NAMALWA (cell line): Measurements from ENCODE around the gene FAM234A.
"Not testable (repeated sequence)": the region's sequence is repeated elsewhere in the genome, so short reads cannot be mapped to it uniquely, and the experiment has no call there.

Experiments used
- DNase-seq: peaks from one replicate; pipeline ENCODE4 v3.0.0-alpha.2; 2015; ENCODE audit warnings: low spot score

Gene FAM234A, protein sequence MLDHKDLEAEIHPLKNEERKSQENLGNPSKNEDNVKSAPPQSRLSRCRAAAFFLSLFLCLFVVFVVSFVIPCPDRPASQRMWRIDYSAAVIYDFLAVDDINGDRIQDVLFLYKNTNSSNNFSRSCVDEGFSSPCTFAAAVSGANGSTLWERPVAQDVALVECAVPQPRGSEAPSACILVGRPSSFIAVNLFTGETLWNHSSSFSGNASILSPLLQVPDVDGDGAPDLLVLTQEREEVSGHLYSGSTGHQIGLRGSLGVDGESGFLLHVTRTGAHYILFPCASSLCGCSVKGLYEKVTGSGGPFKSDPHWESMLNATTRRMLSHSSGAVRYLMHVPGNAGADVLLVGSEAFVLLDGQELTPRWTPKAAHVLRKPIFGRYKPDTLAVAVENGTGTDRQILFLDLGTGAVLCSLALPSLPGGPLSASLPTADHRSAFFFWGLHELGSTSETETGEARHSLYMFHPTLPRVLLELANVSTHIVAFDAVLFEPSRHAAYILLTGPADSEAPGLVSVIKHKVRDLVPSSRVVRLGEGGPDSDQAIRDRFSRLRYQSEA

DNA sequence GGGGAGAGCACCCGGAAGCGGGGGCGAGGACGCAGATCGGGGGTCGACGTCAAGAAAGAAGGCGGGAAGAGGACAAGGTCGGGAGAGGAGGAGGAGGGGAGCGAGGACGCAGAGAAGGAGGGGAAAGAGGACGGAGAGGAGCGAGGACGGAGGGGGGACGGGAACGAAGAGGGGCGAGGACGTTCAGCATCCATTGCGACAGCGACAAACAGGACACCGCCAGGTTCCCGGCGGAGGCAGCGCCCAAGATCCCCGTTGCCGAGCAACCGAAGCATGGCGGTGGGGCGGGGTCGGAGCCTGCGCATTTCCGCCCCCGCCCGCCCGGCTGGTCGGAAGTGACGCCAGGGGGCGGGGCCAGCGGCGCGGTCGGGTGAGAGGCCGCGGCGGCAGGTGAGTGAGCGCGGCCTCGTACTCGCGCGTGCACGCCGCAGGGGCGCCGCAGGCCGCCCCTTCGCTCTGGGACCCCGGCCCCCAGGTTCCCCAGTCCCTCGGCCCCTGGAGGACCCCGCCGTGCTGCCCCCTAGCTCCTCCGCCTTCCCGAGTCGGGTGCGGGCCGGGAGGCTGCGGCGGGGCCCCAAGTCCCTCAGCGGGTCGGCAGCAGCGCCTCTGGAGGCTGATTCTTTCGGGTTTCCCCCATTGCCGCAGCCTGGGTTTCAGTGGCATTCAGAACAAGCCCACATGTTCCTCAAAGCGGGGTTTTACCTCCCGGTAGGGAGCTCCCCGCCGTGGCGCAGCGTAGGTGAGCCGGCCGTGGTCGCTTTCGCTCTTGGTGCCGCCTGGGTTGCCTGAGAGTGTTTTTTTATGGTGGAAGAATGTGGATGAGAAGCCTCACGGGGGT, at the start of gene FAM234A:
FAM234A (plus strand) TSS at position 354 of the 838 bp plus-strand sequence. CDS start 19,593 bp downstream, outside the sequence.
- peak; percentile 96 for DNase-seq

DNA sequence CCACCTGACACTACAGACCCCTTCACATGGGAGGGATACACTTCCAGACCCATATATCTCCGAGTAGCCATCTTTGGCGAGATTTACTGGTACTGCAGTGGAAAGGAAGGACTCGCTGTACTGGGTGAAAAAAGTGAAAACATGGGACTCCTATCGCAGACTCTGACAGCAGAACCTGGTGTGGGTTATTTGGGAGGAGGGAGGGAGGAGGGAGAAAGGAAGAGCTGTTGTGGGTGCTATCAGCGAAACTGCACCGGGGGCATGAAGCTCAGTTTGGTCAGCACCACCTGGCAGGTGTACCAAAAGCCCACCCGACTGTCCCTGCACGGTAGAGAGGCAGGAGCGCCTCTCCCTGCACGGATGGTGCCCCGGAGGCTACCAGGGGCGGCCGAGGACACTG, 49.4 kb upstream of the FAM234A start:
- no peak for DNase-seq

DNA sequence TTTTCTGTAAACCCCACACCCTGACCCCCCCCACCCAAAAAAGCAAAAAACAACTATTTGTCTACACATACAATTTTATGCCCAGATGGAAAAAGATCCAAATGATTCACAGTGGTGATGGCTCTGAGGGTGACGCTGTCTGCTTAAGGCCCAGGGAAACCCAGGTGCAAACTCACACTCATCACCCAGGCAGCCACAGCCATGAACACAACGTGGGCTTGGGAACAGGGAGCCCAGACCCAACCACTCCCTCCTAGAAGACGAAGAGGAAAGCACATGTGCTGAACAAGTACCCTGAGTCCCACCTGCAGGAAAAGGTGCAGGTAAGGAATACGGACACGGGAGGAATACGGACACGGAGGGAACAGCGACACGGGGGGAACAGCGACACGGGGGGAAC, 48.9 kb upstream of the FAM234A start:
- no peak for DNase-seq

DNA sequence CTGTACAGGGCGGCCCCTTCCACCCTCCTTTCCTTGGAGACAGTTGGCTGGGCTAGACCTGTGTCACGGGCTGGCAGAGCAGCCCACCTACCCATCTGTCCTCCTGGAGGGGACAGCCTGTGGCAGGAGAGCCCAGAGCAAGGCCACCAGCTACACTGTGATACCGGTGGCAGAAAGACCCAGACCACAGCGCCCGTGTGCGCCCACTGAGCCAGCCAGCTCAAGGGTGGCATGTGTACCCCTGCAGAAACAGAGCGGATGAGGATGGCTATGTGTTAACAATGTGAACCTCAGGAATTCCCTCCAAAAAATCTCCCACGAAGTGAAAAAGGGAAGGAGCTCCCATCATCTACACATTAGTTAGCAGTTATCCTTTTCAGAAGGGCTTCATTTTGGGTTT, 47.3 kb upstream of the FAM234A start:
- DNase-seq: no peak

DNA sequence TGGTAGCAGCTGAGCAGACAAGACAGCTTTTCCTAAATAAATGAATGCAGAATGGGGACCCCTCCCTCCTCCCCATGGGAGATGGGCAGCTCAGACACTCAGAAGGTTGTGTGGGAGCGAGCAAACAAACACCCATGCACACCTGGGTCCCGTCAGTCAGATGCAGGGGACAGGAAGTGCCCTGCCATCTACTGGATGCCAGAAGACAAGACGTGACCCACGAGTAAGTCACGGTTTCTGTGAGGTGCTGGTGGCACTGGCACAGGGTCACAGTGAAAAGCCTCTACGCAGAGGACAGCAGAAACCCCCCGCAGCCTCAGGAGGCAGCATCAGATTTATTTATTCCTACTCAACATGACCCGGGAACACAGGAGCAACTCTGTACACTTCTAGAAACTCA, 45.9 kb upstream of the FAM234A start:
- DNase-seq: peak; percentile 69

DNA sequence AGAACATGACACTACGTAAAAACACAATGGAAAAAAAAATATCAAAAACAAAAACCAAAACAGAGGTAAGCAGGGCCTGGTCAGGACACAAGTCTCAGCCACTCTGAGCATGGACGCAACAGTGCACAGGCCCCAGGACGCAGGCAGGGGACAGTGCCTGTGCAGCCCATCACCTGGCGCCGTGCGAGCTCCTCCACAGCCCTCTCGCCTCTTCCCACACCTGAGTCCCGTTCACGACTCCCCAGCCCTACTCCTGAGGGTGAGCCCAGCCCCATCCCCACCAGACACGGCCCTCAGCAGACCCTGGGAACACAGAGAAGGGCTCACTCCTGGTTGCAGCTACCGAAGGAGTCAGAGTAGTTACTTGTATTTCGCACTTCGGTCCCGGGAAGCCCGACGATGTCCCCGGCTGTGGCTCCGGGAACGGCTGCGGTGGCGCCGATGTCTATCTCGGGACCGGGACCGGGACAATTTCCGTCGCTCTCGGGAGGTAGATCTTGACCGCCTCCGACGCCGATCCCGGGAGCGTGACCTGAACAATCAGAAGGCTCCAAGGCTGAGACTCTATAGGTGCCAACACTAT, 44.9 kb upstream of the FAM234A start:
- DNase-seq: no peak

DNA sequence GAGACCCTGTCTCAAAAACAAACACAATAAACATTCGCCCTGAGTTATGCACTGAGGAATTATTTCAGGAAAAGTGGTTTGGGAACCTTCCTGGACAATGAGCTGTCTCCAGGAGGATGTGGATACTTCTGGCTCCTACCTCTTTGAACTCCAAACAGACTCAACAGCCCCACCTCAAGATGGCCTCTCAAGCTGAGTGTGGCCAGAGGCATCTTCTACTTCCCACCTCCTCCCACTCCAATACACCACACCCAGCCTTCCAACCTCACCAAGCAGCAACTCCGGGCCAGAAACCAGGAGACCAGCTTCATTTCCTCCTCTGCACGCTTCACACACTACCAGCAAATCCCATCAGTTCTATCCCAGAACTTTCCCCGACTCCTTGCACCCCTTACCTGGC, 42.8 kb upstream of the FAM234A start:
- DNase-seq: no peak

DNA sequence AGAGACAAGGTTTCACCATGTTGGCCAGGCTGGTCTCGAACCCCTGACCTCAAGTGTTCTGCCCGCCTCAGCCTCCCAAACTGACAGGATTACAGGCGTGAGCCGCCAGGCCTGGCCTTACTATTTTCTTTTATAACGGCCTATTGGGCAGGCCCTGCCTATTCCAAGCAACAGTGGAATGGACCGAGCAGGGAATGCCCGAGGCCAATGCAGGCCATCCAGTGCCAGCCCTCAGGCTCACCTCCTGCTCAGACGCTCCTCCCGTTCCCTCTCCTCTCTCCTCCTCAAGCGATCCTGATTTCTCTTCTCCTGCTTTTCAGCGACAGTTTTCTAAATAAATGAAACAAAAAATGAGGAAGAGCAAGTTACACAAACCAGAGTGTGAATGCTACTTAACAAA, 41.9 kb upstream of the FAM234A start:
- no peak for DNase-seq

DNA sequence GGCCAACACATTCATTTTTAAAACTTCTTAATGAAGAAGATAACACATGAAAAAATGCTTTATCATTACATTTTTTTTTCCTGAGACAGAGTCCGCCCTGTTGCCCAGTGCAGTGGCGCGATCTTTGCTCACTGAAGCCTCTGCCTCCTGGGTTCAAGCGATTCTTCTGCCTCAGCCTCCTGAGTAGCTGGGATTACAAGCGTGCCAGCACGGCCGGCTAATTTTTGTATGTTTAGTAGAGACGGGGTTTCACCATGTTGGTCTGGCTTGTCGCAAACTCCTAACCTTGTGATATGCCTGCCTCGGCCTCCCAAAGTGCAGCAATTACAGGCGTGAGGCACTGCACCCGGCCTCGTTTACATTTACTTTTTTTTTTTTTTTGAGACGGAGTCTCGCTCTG, 41.2 kb upstream of the FAM234A start:
- no peak for DNase-seq

DNA sequence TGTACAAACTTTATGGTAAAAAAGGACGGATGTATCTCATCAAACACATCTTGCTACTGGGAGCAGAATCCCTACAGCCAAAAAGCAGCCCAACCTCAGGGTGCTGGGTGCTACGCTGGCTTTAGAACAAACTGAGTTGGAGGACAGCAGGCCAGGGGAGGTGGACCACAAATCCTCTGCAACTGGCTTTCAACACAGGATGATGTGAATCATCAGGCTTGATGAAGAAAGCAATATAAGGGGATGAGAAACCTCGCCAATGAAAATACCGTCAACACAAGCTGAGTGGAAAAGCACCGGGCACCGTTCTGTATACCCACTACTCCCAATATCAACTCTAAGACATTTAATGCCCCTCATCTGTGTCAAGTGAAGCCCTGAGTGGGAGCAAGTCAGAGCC, 40.1 kb upstream of the FAM234A start:
- no peak for DNase-seq

DNA sequence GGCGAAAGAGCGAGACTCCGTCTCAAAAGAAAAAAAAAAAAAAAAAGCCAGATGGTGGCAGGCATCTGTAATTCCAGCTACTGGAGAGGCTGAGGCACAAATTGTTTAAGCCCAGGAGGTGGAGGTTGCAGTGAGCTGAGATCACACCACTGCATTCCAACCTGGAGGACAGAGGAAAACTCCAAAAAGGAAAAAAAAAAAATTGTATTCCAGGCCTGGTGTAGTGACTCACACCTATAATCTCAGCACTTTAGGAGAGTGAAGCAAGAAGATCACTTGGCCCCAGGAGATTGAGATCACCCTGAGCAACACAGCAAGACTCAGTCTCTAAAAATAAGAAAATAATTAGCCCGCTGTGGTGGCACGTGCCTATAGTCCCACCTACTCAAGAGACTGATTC, 34.2 kb upstream of the FAM234A start:
- DNase-seq: no peak

DNA sequence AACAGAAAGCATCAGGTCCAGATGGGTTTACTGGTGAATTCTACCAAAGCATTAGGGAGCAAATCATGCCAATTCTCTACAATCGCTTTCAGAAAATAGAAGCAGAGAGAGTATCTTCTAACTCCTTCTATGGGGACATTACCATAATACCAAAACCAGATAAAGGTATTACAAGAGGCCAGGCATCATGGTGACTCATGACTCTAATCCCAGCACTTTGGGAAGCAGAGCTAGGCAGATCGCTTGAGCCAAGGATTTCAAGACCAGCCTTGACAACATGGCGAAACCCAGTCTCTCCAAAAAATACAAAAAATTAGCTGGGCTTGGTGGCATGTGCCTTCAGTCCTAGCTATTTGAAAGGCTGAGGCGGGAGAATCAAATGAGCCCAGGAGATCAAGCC, 31.4 kb upstream of the FAM234A start:
- no peak for DNase-seq

DNA sequence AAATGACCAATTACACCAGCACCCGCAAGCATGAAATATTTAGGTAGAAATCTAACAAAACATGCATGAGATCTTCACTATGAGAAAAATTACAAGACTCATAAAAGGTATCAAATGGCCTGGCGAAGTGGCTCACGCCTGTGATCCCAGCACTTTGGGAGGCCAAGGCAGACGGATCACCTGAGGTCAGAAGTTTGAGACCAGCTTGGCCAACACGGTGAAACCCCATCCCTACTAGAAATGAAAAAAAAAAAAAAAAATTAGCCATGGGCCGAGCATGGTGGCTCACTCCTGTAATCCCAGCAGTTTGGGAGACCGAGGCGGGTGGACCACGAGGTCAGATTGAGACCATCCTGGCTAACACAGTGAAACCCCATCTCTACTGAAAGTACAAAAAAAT, 30.6 kb upstream of the FAM234A start:
- not testable (repeated sequence) for DNase-seq

DNA sequence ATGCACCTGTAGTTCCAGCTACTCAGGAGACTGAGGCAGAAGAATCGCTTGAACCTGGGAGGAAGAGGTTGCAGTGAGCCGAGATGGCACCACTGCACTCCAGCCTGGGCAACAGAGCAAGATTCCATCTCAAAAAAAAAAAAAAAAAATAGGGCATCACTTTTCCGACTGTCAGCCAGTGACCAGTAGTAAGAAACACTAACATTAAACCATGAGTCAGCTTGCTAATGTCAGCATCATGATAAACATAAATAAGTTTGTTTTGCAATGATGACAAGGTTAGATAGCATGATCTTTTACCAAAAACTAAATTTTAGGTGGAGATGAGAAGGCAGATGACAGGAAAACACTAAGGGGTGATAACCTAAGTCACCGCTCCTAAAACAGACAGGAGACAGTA, 25.3 kb upstream of the FAM234A start:
- DNase-seq: not testable (repeated sequence)

DNA sequence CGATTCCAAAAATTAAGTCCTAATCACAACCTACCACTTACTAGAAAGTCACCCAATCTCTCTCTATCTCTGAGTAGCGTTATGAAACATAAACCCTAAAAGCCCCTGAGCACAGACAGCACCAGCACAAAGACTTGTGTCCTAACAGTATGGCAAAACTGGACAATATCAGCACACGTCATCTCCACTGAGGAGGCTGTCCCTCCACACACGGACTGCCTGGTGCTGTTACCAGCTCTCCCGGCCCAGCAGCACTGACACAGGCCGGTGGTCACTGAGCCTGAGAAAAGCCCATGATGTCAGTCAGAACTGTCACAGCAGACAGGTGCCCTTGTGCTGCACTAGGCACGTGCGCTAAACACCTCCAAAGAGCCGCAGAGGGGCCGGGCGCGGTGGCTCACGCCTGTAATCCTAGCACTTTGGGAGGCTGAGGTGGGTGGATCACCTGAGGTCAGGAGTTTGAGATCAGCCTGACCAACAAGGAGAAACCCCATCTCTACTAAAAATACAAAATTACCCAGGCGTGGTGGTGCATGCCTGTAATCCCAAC, 22.9 kb upstream of the FAM234A start:
- DNase-seq: not testable (repeated sequence)

DNA sequence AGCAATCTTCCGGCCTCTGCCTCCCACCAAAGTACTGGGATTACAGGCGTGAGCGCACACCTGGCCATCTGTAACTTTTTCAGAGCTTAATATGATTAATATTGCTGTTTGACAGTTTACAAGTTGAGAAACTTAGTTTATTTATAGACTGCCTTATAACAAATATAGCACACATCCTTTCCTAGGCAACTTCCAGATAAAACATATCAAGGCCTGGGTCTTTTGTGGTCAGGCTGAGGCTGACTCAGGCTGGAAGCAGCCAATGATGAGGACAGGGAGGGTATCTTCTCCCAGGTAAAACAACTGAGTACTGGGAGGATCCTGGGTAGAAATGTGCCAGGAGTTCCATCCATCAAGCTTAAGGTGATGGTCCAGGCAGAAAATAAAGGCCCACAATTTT, 21.6 kb upstream of the FAM234A start:
- no peak for DNase-seq

DNA sequence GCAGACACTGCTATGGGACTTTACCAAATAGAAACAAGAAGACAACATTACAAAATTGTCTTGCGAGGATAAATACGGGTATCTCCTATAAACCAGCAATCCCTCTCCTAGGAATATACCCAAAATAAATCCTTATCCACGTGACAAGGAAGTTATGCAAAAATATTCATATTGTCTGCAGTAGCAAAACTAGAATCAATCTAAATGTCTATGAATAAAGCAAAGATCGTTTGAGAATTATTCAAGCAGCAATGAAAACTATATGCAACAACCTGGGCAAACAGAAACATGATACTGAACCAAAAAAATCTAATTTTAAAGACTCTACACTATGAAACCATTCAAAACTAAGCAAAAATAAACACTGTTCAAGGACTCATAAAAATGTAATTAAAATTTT, 14.6 kb upstream of the FAM234A start:
- DNase-seq: no peak

DNA sequence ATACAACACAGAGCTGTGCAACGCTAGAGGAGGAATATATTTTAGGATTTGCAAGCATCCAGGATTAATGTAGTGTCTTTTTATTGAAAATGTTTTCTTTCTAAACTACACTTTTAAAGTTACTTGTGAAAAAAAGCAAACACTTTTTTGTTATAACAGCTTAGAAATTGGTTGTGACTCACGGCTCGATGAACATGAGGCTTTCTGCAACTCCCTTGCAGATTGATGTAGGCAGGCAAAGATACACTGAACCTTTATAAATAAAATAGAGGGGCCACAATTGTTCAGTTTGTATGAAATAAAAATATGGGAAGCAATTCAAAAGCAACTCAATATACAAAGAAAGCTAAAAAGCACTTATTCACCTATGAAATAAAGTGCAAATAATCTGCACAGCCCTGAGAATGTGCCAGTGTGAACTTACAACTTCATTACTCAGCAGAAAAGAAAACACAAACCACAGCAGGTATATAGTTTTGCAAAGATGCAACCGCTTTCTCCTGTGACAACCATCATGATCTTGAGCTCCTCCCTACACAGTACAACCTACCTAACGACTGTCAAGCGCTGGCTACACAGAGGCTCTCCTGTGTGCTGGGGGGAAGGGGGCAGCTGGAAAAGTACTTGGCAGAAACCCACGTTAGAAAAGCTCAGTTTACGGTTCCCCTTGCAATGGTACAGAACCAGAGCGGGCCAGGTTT, 6.3 kb upstream of the FAM234A start:
- DNase-seq: peak; percentile 49

DNA sequence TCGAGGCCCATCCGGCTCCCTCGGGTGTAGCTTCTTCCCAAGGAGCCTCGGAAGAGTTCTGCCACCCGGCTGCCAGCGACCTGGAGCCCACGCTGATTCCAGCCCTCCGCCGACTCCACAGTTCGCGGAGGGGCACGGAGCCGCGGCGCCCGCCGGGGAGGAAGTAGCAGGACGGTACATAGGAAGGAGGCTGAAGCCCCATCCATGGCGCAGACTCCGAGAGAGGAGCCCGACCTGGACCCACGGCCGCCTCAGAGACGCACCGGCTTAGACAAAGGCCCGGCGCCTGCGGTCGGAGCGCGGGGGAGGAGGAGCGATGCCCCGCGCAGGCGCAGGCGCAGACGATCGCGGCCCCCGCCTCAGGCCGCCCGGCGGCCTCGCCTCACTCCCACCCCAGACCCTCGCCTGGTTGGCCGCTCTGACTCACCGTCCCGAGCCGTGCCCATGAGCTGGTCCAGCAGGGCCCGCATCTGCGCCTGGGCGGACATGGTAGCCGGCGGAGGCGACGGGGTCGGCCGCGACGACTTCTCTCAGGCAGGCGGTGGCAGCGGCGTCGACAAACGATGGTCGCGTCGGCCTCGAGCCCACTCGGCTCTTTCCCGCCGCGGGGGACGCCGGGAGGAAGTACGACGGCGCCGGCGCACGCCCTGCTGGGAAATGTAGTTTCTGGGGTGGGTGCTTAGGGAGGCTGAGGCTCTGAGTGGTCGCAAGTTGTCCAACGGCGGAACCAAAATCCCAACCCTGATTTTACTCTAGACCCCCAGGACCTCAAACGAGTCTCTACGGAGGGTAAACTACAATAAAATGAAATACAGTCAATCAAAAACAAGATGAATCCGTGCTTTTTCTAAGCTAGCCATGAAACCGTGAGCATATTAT, 5.5 kb upstream of the FAM234A start, which contains the start of gene LUC7L:
LUC7L (minus strand) TSS at position 598 of the 879 bp plus-strand sequence; CDS start at position 488, 110 bp downstream.
- peak; percentile 92 for DNase-seq

DNA sequence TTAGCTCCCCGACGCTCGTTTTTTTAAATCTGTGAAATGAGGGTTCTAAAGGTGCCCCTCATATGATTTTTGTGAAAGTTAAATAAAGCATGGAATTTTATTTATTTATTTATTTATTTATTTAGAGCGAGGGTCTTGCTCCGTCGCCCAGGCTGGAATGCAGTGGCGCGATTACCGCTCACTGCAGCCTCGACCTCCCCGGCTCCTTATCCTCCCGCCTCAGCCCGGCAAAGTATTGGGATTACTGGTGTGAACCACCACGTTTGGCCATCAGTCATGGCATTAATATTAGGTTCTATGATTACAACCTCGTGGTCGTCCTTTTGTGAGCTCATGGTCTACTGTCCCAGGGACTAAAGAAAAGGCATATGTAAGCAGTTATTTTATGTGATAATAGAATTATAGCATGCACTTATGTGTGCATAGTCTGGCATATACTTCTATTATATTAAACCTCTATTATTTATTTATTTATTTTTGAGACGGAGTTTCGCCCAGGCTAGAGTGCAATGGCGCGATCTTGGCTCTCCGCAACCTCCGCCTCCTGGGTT, 4.8 kb upstream of the FAM234A start:
- DNase-seq: no peak
